ENCODE data around the gene GBE1.

GBE1 gene

GRCh38 chr3:81459733-81460132, 301.7 kb downstream of the GBE1 start:
- DNase-seq (ENCODE audit: low read depth) = no peak
- no peak for TF ChIP-seq CTCF (IDR thresholded peaks at IDR 0.05; ENCODE audit: low read depth, low read length, missing control alignments)
- H3K4me3 ChIP-seq (ENCODE audit: low read depth, low read length) = no peak overlapping the region

- no peak for TF ChIP-seq CTCF (IDR thresholded peaks at IDR 0.05; ENCODE audit: low read depth, low read length, missing control alignments)
- no peak for DNase-seq (ENCODE audit: low read depth)
- no peak overlapping the region for H3K4me3 ChIP-seq (ENCODE audit: low read depth, low read length)
These were observed 309.0 kb downstream of the GBE1 start for GRCh38 chr3:81452418-81452817.

GRCh38 chr3:81451611-81452010, 309.8 kb downstream of the GBE1 start:
- TF ChIP-seq CTCF (IDR thresholded peaks at IDR 0.05; ENCODE audit: low read depth, low read length, missing control alignments) = no peak
- no peak overlapping the region for H3K4me3 ChIP-seq (ENCODE audit: low read depth, low read length)
- DNase-seq (ENCODE audit: low read depth) = no peak

GRCh38 chr3:81451140-81451539, 310.3 kb downstream of the GBE1 start:
- no peak overlapping the region for H3K4me3 ChIP-seq (ENCODE audit: low read depth, low read length)
- TF ChIP-seq CTCF (IDR thresholded peaks at IDR 0.05; ENCODE audit: low read depth, low read length, missing control alignments) = no peak
- no peak for DNase-seq (ENCODE audit: low read depth)

GRCh38 chr3:81446806-81447205, 314.6 kb downstream of the GBE1 start:
- H3K4me3 ChIP-seq (ENCODE audit: low read depth, low read length) = no peak overlapping the region
- TF ChIP-seq CTCF (IDR thresholded peaks at IDR 0.05; ENCODE audit: low read depth, low read length, missing control alignments) = no peak
- no peak for DNase-seq (ENCODE audit: low read depth)

GRCh38 chr3:81445712-81446111, 315.7 kb downstream of the GBE1 start:
- no peak for TF ChIP-seq CTCF (IDR thresholded peaks at IDR 0.05; ENCODE audit: low read depth, low read length, missing control alignments)
- DNase-seq (ENCODE audit: low read depth) = no peak
- no peak overlapping the region for H3K4me3 ChIP-seq (ENCODE audit: low read depth, low read length)

- DNase-seq (ENCODE audit: low read depth) = no peak
- no peak for TF ChIP-seq CTCF (IDR thresholded peaks at IDR 0.05; ENCODE audit: low read depth, low read length, missing control alignments)
- no peak overlapping the region for H3K4me3 ChIP-seq (ENCODE audit: low read depth, low read length)
These were observed 316.5 kb downstream of the GBE1 start for GRCh38 chr3:81444817-81445460.

Data from GM12864 (cell line).